ENCODE results near the gene SEPTIN10. TPM values are rescaled to one million over a fixed set of nuclear protein-coding genes. Genes with fewer than 3 reads are reported as not detected.

The SEPTIN10 gene
- total RNA-seq, 1 experiment from 2014 or later, result 113 TPM

DNA sequence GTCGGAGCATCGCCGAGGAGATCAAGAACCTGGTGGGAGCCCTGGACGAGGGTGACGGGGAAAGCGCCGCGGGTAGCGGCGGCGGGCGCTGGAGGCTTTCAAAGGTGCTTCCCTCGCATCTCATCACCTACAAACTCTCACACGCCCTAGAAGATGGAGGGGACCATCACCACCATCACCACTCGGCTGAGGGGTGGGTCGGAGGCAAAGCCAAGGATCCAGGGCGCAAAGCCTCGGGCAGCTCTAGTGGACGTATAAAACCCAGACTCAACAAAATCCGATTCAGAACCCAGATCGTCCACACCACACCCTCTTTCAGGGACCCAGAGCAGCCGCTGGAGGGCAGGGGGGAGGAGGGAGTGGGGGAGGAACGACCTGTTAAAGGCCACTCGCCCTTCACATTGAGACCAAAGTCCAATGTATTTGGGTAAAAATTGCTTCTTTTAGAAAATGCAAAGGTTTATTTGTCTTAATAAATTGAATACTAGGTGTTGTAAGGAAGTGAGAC lies 1.9 kb upstream of the SEPTIN10 start:
- H3K4me2 ChIP-seq (ENCODE audit: low read length), result peak overlapping the region; percentile 94
- H3K9me2 ChIP-seq (ENCODE audit: insufficient read depth), result no peaks in the 10 kb centered on the region; the same call in 1 of the 2 replicates
- ChIA-PET RAD21 (ENCODE audit: low non-redundant PET in 1 of 2, low total read pairs in 2 of 2, uncharacterized antibody in 2 of 2, unreplicated experiment in 2 of 2) (interaction anchor here in 1 of 2 experiments (0.6 kb wide), 1 partner anchor 67 kb away, joined by 6 read pairs; no protein-coding TSS in a partner anchor), CTCF (no interaction called here), POLR2A (interaction anchor here (0.6 to 2.5 kb wide), 2 partner anchors 11 to 24 kb away, joined by 3 to 10 read pairs; no protein-coding TSS in a partner anchor)
- H3K4me3 ChIP-seq (replicated peaks in 1 of 2; ENCODE audit: low read depth in 1 of 2, low read length in 2 of 2), result no peak overlapping the region
- no peak overlapping the region for H3K9ac ChIP-seq (ENCODE audit: low read length)
- intact Hi-C loops (cut with micrococcal nuclease), result no loop called here
- no peaks in the 10 kb centered on the region for H3K27me3 ChIP-seq (ENCODE audit: insufficient read depth, low read length)
- H3K36me3 ChIP-seq (ENCODE audit: control insufficient read depth in 1 of 2, insufficient read depth in 2 of 2, low read length in 2 of 2), result no peaks in the 10 kb centered on the region
- no peak overlapping the region for H2AFZ ChIP-seq (ENCODE audit: low read depth, low read length, poor library complexity, severe bottlenecking)
- 0 out of 2 replicates have a peak, but pooled peaks cover 3% of the 10 kb centered on the region for H4K20me1 ChIP-seq (ENCODE audit: insufficient read depth)
- no TSS peak for BruUV-seq (replicated peaks)
- H3K9me3 ChIP-seq (ENCODE audit: control insufficient read depth in 1 of 2, insufficient read depth in 1 of 2, low read depth in 1 of 2, low read length in 2 of 2), result no peaks in the 10 kb centered on the region
- ATAC-seq (no peak), DNase-seq (ENCODE audit: low read depth, low spot score) (no peak)
- TF ChIP-seq POLR2AphosphoS5 (IDR thresholded peaks at IDR 0.05; ENCODE audit: low read depth, low read length) (no peak), SP1 (IDR thresholded peaks at IDR 0.05; ENCODE audit: low read depth) (no peak), EZH2phosphoT487 (IDR thresholded peaks at IDR 0.05; ENCODE audit: borderline replicate concordance) (no peak), ELF1 (IDR thresholded peaks at IDR 0.05; ENCODE audit: borderline replicate concordance, low read depth) (no peak), TCF7L2 (IDR thresholded peaks at IDR 0.05; ENCODE audit: borderline replicate concordance, extremely low read depth, insufficient read depth, insufficient read length) (no peak), RAD21 (IDR thresholded peaks at IDR 0.05; ENCODE audit: low read depth) (no peak), CEBPB (IDR thresholded peaks at IDR 0.05; ENCODE audit: low read depth) (no peak), YY1 (IDR thresholded peaks at IDR 0.05; ENCODE audit: extremely low read depth, insufficient replicate concordance, low read depth, low read length) (no peak)
- no peak overlapping the region for H3K27ac ChIP-seq (ENCODE audit: low read depth, low read length)
- H3K79me2 ChIP-seq (ENCODE audit: insufficient read depth, low read length), result peaks cover 51% of the 10 kb centered on the region
- peaks cover 20 to 38% of the 10 kb centered on the region in 2 experiments for H3K4me1 ChIP-seq (ENCODE audit: control insufficient read depth in 1 of 2, insufficient read depth in 2 of 2, low read length in 2 of 2)
